Stimulated activated CD8-positive, alpha-beta memory T cell treated with anti-CD3 and anti-CD28 coated beads, Interleukin-2, amount 100 ng/mL, for 48 hours (primary cell): Measurements from ENCODE around the gene CIAO2A.
A peak's percentile ranks its signal among the peaks of the same experiment; 100 is the strongest.
"Not testable (repeated sequence)": the region's sequence is repeated elsewhere in the genome, so short reads cannot be mapped to it uniquely, and the experiment has no call there.

ENCODE experiments used
- DNase-seq, 2 donors: peaks; one replicate each; pipeline ENCODE4 v3.0.0-alpha.2; 2020; ENCODE audit warnings: low read depth in 2 of 2

CIAO2A gene

DNA sequence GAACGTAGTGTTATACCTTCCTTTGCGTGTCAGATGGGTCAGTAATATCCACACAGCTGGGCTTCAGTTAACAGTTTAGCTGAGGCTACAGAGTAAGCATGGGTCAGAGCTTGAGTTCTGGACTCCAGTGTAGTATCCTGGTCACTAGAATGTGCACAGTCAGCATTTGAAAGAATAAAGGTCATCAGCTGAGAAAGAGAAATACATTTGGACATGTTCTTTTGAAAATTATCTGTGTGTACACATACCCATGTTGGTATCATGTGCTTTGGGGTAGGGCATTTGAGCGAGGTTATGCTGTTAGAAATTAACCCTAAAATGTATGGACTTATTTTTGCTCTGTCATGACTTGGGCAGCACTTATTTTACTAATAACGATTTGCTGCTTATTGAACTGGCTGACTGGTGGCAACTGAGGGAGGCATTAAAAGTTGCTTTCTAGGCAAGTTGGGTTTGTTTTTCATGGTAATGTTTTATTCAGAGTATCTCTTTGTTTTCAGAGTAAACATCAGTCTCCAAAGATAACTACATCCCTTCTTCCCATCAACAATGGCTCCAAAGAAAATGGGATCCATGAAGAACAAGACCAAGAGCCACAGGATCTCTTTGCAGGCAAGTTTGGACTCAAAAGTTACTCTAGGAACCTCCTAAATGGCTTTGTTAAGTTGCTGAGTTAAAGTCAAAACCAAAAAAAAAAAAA, 18.6 kb upstream of the CIAO2A start:
- no peak for DNase-seq

DNA sequence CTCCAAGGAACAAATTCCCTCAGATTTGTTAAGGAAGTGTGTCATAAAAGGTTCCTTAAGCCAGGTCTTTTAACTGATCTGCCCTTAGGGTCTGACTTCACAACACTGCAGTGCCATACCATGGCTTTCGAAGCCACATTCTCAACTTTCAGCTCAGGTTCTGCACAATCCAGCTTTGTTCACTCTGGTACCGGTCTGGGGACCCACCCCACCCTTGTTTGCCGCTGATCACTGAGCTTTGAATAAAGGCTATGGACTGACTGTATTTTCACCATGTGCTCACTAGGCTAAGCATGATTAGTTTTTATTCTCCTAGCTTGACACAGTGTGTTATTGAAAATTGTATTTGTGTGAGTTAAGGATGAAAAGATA, 18.0 kb upstream of the CIAO2A start:
- no peak for DNase-seq

DNA sequence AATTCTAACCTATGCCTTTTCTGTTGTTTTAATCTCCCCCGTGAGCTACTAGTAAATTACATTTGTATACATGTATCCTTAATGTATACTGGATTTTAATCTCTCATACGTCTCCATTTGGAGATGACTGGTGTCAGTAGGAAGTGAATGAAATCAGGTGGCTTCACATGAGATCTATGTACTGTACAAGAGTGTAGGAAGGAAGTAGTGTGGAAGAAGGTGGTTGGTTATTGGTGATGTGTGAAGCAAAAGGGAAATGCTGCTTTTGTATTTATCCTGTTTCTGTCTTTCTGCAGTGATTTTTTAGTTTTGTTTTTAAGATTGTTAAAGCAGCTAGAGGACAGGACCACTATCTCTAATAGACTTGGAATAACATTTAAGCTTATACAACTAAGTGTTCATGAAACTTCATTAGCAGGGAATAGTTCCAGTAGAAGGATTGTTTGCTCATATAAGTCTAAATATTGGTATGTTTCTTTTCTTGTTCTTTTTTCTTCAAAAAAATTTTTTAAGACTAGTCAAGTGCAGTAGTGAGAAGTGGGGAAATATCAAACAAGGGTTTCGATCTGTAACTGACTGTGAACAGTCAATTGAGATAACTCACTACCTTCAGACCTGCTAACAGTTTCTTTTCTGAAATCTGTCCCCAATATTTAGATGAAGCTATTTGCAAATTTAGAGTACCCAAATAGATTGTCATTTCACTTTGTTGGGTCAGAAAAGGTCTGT, 17.5 kb upstream of the CIAO2A start:
- no peak for DNase-seq

DNA sequence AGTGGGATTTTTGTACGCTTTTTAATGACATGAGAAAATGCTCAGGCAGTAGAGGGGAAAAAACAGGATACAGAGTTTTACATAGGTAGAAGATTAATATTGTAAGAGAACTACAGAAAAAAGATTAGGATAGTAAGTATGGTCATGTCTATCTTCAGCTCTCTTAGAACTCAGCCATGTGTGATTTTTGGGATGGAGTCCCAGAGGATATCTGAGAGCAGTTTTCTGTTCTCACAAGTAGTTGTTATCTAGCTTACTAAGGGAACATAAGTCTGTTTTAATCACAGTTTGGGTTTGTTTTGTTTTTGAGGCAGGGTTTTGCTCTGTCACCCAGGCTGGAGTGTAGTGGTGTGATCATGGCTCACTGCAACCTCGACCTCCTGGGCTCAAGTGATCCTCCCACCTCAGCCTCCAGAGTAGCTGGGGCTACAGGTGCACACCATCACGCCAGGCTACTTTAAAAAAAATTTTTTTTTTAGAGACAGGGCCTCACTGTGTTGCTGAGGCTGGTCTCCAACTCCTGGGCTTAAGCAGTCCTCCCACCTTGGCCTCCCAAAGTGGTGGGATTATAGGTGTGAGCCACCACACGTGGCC, 16.6 kb upstream of the CIAO2A start:
- not testable (repeated sequence) for DNase-seq

DNA sequence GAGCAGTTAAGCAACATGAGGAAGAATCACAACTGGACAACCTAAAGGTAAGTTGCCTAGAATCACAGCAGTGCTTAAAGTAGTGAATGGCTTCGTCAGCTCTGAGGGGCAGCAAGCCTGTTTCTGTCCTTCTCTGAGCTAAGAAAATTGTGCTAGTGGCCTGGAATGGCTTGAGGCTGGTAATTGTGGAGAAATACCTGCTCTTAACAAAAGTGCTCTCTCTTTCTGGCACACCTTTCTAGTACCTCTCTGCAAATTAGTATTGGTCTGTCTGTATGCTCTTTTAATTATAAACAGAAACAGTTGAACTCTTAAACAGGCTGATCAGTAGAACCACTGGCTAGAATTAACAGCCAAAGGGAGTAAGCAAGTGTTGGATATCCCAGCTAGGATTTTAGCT, 13.7 kb upstream of the CIAO2A start:
- no peak for DNase-seq

DNA sequence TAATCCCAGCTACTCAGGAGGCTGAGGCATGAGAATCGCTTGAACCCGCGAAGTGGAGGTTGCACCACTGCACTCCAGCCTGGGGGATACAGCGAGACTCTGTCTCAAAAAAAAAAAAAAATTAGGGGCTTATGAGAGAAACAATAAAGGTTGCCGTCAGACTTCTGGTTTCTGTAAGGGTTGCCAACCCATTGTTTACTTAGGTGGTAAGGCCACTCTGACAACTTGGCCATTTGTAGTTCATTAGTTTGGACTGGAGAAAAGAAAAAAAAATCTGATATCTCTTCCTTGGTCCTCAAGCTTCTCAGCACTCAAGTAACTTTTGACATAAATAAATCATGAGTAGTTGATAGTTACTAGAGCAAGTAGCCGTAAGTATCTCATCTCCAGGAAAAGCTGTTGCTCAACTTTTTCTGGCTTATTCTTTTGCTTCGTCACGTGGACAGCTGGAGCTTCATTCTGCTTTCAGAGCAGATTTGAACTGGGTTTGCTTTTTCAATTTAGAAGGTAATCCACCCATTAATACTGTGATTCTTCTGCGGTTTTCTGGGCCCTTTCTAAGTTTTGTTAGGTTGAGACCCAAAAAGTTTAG, 11.6 kb upstream of the CIAO2A start:
- no peak for DNase-seq

DNA sequence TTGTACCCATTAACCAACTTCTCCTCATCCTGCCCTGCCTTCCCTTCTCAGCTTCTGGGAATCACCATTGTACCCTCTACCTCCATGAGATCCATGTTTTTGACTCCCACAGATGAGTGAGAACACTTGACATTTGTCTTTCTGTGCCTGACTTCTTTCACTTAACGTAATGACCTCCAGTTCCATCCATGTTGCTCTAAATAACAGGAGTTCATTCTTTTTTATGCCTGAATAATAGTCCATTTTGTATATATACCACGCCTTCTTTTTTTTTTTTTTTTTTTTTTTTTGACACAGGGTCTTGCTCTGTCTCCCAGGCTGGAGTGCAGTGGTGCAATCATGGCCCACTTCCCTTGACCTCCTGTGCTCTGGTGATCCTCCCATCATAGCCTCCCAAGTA, 8.9 kb upstream of the CIAO2A start:
- DNase-seq = no peak

DNA sequence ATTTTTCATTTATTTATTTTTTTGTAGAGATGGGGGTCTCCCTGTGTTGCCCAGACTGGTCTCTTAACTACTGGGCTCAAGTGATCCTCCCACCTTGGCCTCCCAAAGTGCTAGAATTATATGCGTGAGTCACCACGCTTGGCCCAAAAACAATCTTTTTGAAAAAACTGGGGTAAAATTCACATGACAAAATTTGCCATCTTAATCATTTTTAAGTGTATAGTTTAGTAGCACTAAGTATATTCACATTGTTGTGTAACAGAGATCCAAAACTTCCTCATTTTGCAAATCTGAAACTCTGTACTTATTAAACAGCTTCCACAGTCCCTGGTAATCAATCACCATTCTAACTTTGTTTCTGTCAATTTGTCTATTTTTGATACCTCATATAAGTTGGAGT, 7.3 kb upstream of the CIAO2A start:
- DNase-seq = no peak

DNA sequence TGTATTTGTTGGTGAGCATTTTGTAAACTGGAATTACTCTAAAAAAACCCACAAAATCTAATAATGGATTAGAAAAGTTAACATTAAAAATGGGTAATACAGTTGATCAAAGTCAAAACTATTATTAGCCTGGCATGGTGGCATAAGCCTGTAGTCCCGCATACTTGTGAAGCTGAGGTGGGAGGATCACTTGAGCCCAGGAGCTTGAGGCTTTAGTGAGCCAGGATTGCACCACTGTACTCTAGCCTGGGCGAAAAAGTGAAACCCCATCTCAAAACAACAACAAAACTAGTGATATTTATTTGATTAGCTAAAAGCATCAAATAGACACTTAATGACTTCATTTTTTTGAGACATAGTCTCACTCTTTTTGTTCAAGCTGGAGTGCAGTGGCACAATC, 5.7 kb upstream of the CIAO2A start:
- no peak for DNase-seq

DNA sequence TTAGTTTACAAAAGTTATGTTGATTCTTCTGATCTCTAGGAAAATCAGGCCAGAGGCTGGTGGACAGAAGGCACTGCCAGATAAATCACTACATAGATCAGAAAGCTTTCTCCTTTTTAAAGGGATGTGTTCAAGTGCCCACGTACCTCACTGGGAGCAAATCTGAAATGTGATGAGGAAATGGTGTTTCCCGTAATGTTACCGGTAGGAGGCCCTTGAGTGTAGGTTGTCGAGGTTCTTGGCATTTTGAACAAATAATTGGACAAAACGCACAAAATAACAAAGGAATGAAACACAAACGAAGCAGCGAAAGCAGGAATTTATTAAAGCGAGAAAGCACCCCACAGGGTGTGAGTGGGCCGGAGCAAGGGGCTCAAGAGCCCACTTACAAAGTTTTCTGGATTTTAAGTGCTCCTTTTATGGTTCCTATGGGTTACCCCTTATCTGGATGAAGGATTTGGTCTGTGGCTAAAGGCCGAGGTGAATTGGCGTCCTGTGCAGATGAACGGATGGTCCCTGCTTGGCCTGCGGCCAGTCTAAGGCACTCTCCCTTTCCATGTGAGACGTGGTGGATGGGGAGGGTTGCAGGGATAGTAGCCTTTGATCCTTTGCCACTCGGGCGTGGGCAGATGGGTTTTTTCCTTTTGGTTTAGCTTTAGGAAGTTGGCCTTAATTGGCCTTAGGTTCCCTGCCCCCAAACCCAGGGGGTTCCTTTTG, 3.2 kb upstream of the CIAO2A start:
- DNase-seq = no peak

DNA sequence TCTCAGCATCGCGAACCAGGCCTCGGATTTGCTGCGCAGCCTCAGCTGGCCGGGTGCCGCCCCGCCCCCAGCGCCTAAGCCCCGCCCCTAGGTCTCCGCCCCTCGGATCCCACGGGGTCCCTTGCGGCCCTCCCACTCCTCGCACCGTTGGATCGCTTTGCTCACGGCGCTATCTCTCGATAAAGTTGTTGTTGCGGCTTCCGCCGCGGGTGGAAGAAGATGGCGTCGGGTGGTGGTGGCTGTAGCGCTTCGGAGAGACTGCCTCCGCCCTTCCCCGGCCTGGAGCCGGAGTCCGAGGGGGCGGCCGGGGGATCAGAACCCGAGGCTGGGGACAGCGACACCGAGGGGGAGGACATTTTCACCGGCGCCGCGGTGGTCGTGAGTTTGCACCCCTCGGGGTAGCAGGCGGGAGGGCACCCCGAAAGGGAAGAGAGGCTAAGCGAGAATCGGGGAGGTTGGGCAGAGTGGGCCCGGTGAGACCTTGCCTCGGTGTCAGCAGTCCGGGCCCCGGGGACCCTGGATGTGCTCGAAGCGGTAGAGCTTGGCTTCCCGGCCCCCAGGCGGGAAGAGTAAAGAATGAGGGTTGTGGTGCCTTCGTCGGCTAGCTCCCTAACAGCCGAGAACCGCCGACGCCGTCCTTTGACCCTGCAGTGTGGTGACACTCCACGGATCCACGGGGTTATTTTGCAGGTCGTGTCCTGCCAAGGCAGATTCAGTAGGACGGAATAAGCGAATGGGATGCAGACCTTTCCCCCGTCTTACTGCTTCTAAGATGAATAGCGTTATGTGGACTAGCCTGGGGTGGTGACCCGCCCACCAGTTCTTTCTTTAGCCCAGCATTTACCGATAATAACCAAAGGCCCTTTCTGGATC, 2.4 kb upstream of the CIAO2A start, which contains the start of gene SNX1:
SNX1 (plus strand) TSS at position 188 of the 873 bp plus-strand sequence; CDS start at position 220, 32 bp downstream.
- DNase-seq = peak; percentile 92 to 98

DNA sequence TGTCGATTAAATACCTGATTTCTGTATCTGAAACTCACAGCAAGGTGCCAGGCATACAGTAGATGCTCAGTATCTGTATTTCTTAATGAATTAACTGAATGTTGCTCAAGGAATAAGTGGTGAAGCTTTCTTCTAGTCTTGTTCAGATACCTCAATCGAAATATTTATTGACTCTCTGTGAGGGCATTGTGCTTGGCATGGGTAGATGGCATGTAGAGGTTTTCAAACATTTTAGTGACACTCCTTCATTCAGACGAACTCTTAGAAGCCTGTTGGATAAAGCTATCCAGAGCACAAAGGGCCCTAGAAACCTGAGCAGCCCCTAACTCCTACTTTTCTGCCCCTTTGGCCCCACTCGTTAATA, 1.8 kb upstream of the CIAO2A start:
- DNase-seq = no peak

DNA sequence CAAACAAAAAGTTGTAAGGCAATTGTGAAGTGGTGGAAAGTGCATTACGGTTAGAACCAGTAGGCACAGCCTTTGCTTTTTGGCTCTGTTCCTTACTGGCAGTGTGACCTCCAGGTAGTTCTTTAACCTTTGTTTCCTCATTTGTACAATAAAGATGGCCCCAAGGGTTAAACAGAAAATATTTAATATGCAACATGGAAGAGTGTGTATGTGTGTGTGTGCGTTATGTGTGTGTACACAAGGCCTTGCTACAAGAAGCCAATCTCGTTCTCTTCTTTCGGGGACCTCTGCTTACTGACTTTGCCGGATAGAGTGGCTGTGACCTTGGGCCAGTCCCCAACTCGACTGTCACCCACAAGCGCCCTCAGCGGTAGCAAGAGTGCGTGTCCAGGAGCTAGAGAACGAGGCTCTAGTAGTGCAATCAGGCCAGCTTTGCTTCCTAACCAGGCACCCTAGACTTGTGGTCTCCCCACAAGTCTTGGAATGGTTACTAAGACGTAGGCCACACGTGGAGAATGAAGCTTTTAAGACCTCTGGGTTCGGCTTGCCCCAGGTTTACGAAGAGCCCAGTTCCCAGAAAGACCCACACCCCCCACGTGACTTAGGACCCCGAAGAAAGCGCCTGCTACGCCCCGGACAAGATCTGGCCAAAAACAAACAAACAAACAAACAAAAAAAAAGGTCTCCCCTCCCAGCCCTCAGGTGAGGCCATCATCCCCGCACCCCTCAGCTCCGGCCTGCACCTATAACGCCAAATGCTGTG, 593 bp downstream of the CIAO2A start:
- peak in 1 of 2 donors; percentile 20 for DNase-seq

DNA sequence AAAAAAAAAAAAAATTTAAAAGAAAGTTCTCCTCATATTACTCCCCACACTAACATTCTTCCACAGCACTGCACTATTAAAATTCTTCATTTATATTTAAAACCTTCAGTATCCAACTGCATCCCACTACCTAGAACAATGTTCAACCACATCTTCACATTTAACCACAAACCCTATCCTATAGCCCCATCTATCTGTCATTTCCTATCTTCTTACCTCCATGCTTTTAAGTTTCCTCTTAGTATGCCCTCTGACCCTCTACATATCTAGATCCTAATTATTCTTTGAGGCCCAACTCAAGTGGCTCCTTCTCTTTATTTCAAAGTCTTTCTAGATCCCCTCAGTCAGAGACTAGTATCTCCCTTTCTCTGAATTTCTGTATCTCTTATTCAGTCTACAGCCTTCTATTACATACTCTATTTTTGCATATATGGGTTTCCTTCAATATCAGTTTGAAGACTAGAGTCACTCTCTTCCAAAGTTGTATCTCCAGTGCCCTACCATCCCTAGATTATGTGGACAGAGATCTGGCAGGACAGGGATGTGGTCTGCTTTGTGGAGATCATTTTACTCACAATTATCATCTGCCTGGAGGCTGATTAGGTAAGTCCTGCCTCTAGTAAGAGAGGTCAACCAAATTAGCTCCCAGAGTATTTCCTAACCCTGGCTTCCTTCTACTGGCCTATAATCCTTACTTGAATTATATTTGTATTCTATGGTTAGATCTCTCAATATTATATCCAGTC, 1.4 kb downstream of the CIAO2A start:
- no peak for DNase-seq

DNA sequence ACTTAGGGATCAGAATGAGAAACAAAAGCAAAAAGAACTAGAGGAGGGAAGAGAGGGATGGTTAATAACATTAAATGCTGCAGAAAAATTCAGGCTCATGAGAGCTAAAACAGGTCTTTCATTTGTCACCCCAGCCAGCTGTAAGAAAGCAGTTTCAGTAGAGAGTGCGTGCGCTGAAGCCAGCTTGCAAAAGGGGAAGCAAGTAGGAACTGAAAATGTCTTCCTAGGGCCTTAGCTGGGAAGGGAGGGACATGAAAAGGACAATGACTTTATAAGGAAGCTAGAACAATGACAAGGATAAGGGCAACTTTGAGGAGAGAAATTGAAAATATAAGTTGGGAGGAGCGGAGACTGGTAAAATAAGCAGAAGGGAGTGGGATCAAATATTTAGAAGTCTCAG, 3.1 kb downstream of the CIAO2A start:
- DNase-seq = no peak

DNA sequence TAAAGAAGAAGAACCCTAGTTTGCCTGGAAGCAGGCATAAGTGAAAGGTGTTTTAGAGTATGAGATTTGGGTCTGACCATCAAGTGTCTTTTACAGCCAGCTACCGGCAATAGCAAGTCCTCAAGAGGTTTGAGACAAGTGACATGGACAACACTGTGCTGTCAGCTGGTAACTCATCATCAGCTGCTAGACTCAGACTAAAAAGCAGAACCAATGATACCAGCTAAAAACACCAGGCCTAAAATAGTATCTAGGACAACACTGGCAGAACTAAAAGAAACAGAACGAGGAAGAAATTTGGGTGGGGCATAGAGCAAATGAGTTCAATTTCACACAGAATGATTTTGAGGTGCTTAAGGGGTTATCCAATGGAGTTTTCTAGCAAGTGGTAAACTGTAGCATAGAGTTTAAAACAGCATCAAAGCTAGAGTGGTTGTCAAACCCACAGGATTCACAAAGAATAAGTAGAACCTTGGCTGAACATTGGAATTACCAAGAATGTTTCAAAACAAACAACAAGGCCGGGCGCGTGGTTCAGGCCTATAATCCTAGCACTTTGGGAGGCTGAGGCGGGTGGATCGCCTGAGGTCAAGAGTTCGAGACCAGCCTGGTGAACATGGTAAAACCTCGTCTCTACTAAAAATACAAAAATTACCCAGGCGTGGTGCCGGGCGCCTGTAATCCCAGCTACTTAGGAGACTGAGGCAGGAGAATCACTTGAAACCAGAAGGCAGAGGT, 3.9 kb downstream of the CIAO2A start:
- DNase-seq = no peak

DNA sequence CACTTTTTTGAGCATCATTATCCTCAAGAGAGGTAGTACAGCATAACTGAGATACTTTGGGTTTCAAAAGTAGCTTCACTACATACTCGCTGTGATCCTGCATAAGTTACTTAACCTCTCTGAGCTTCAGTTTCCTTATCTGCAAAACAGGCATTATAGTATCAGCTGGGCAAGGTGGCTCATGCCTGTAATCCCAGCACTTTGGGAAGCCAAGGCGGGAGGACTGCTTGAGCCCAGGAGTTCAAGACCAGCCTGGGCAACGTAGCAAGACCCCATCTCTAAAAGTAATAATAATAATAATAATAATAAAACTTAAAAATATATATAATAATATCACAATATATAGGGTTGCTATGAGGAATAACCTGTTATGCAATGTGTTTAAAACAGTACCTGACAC, 10.9 kb downstream of the CIAO2A start:
- DNase-seq = no peak

DNA sequence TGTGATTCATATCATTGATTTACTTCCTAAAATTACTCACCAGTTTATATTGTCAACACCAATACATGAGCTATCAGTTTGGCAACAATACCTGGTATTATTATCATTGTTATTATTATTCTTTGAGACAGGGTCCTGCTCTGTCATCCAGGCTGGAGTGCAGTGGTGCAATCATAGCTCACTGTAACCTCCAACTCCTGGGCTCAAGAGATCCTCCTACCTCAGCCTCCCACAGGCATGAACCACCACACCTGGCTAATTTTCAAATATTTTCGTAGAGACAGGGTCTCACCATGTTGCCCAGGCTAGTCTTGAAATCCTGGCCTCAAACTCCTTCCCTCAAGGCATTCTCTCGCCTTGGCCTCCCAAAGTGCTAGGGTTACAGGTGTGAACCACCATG, 20.1 kb downstream of the CIAO2A start:
- not testable (repeated sequence) for DNase-seq

DNA sequence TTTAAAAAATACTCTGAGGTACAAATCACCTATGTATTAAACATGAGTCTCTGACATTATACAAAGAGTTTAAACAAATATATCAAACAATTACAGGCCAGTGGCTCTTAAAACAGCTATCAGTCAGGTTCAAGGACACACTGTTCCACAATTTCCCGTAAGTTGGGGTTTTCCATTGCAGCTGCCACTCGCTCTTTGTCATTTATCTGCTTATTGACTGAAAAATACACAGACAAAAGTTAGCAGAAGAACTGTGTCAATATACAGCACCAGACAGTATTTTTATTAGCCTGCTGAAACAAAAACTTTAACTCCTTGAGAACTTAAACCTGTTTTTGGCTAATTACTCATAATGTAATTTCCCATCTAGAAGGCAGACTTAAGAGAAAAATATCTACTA, 20.8 kb downstream of the CIAO2A start:
- DNase-seq = no peak
